ENCODE measurements around the gene YIF1A. TPM values are rescaled to one million over a fixed set of nuclear protein-coding genes. Genes with fewer than 3 reads are reported as not detected.

Gene YIF1A
- total and polyA plus RNA-seq, 12 donors = 69.7 to 154 (median 99.5) TPM

DNA sequence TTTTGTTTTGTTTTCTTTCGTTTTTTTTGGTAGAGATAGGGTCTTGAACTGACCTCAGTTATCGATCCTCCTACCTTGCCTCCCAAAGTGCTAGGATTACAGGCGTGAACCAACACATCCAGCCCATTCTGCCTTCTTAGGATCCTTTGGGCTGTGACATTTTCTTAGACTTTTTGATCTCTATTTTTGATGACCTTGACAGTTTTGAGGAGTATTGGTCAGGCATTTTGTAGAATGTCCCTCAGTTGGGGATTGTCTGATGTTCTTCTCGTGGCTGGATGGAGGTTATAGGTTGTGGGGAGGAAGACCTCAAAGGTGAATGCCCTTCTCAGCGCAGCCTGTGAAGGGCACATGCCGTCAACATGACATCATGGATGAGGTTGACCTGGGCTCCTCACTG, 40.0 kb downstream of the YIF1A start:
- H3K36me3 ChIP-seq (replicated peaks in 1 of 2) = no peaks in the 10 kb centered on the region
- DNase-seq = no peak
- intact Hi-C loops (cut with DNase I) = no loop called here
- H3K27me3 ChIP-seq = no peaks in the 10 kb centered on the region
- TF ChIP-seq POLR2A (IDR thresholded peaks at IDR 0.05) = no peak
- TF ChIP-seq, protein P1, sequence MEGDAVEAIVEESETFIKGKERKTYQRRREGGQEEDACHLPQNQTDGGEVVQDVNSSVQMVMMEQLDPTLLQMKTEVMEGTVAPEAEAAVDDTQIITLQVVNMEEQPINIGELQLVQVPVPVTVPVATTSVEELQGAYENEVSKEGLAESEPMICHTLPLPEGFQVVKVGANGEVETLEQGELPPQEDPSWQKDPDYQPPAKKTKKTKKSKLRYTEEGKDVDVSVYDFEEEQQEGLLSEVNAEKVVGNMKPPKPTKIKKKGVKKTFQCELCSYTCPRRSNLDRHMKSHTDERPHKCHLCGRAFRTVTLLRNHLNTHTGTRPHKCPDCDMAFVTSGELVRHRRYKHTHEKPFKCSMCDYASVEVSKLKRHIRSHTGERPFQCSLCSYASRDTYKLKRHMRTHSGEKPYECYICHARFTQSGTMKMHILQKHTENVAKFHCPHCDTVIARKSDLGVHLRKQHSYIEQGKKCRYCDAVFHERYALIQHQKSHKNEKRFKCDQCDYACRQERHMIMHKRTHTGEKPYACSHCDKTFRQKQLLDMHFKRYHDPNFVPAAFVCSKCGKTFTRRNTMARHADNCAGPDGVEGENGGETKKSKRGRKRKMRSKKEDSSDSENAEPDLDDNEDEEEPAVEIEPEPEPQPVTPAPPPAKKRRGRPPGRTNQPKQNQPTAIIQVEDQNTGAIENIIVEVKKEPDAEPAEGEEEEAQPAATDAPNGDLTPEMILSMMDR (IDR thresholded peaks at IDR 0.05) = no peak
- no peaks in the 10 kb centered on the region for H3K9me3 ChIP-seq (replicated peaks in 1 of 3)
- 90 to 96% (median 93%) methylated on average over 5 to 6 of the region's 6 CpGs for WGBS, 4 donors
- no peak overlapping the region for H3K4me3 ChIP-seq
- no peaks in the 10 kb centered on the region for H3K4me1 ChIP-seq (replicated peaks in 1 of 2)
- no peak overlapping the region for H3K27ac ChIP-seq

DNA sequence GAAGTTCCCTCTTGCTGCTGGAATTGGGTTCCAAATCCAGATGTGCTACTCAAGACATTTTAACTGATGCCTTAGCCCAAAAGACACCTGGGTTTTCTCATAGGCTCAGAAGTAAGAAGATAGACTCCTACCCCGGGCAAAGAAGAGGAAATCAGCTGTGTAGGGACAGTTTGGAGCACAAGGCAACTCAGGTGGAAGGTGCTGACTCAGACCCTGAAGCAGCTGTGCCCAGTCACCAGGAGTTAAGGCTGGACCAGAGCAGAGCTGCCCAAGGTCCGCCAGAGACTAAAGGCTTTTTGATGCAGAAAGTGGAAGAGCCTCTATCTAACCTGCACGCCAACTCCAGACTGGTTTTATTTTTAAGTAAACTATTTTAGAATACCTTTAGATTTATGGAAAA, 41.1 kb downstream of the YIF1A start:
- no peaks in the 10 kb centered on the region for H3K27me3 ChIP-seq
- WGBS, 4 donors = 89 to 92% (median 91%) methylated on average over 3 of the region's 3 CpGs
- H3K4me3 ChIP-seq = no peak overlapping the region
- no peak for DNase-seq
- no peaks in the 10 kb centered on the region for H3K36me3 ChIP-seq (replicated peaks in 1 of 2)
- intact Hi-C loops (cut with DNase I) = no loop called here
- H3K27ac ChIP-seq = no peak overlapping the region
- no peaks in the 10 kb centered on the region for H3K4me1 ChIP-seq (replicated peaks in 1 of 2)
- no peak for TF ChIP-seq POLR2A (IDR thresholded peaks at IDR 0.05)
- TF ChIP-seq, protein P1 (IDR thresholded peaks at IDR 0.05) = no peak
- H3K9me3 ChIP-seq (replicated peaks in 1 of 3) = no peaks in the 10 kb centered on the region

DNA sequence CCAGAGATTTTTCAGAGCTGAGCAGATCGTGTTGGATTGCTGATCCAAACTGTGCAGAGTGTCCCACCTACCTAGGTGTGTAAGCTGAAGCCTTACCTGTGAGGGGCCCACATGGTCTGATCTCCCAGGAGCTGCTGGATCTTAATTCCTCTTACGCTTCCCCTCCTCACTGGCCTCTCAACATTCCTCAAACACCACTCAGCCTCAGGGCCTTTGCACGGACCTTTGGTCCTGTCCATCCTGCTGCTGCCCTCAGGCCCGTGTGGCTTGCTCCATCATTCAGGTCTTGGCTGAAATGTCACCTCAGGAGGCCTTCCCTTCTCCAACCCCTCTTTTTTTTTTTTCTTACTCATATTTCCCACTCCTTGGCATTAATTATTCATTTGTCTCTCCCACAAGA, 41.6 kb downstream of the YIF1A start:
- Histone ChIP-seq H3K27me3 (no peaks in the 10 kb centered on the region), H3K36me3 (replicated peaks in 1 of 2) (peaks cover 0 to 1% of the 10 kb centered on the region in 2 donors), H3K4me1 (replicated peaks in 1 of 2) (no peaks in the 10 kb centered on the region), H3K27ac (no peak overlapping the region), H3K9me3 (replicated peaks in 1 of 3) (no peaks in the 10 kb centered on the region), H3K4me3 (no peak overlapping the region)
- 87 to 99% (median 97%) methylated on average over 4 of the region's 4 CpGs for WGBS, 4 donors
- TF ChIP-seq, protein P1 (IDR thresholded peaks at IDR 0.05) = no peak
- no peak for TF ChIP-seq POLR2A (IDR thresholded peaks at IDR 0.05)
- intact Hi-C loops (cut with DNase I) = no loop called here
- no peak for DNase-seq

DNA sequence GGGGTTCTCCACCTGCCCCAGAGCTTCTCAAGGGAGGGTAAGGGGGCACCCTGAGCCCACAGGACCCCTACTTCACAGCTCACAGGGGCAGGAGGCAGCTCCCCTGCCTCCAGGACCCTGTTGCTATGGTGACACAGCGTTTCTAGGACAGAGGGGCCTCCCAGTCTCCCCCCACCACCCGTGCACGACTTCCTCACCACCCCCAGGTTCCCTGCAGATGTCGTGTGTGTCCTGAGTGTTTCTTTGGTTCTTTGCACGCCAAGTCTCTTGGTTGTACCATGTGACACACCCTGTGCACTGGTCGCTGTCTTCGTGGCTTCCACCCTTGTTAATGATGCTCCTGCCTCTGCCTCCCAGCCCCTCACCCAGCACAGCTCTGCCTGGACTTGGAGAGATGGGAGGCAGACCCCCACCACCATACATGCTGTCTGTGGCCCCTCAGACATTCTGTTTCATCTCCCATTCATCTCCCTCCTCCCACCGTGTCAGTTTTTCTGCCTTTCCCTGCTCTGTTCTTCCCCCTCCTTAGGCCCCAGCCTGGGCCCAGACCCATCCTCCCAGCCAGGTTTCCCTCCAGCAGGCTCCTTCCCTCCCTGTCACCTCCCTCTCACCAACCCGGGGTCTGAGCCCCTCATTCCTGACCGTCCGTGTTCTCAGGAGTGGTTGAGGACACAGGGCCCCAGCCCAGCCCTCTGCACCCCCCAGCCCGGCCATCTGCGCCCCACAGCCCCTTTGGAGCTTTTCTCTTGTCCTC, 45.0 kb downstream of the YIF1A start:
- peaks cover 0 to 32% of the 10 kb centered on the region in 2 donors for H3K36me3 ChIP-seq (replicated peaks in 1 of 2)
- H3K9me3 ChIP-seq (replicated peaks in 1 of 3) = no peaks in the 10 kb centered on the region
- WGBS, 4 donors = 79 to 87% (median 84%) methylated on average over 13 of the region's 13 CpGs

More for the DNA sequence above, 45.0 kb downstream of the YIF1A start:
- no peaks in the 10 kb centered on the region for H3K4me1 ChIP-seq (replicated peaks in 1 of 2)
- no peak overlapping the region for H3K27ac ChIP-seq
- DNase-seq = no peak
- TF ChIP-seq, protein P1 (IDR thresholded peaks at IDR 0.05) = no peak
- no peak for TF ChIP-seq POLR2A (IDR thresholded peaks at IDR 0.05)
- H3K4me3 ChIP-seq = no peak overlapping the region
- intact Hi-C loops (cut with DNase I) = no loop called here
- no peaks in the 10 kb centered on the region for H3K27me3 ChIP-seq

Data from adrenal gland (tissue), 12 donors.